ENCODE measurements around the gene POGLUT3. TPM values are rescaled to one million over a fixed set of nuclear protein-coding genes. Genes with fewer than 3 reads are reported as not detected.

POGLUT3 gene
- total RNA-seq: 27.6 TPM

DNA sequence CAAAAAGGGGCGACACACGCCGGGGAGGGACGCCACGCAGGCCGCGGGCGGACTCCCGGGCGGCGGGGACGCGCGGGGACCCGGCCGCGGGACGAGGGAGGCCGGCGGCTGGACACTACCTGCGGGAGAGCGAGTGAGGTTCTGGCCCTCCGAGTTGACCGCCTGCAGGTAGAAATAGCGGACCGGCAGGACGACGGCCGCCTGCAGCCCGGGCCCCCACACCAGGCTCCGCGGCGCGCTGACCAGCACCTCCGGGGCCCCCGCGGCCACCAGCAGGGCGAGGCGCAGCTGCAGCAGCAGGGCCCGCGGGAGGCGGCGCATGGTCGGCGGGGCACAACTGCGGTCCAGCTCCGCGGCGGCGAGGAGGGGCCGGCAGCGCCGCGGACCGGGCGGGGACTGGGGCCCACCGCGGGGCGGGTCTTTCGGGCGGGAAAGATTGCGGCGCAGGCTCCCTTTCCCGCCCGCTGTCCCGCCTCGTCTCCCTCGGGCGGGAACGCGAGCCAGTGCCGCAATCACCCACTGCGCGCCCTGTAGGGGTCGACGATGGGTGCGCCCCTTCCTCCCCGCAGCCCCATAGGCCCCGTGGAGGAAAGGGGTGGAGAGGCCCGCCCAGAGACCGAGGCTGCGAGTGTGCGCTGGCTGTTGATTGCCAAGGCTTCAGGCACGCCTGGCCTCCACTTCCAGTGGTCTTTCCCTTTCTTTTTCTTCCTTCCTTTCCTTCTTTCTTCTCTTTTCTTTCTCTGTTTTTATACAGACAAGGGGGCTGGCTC, at the start of gene POGLUT3:
Gene POGLUT3, minus strand, starts transcription at position 339 of the 770 bp plus-strand sequence. Its CDS starts 18 bp downstream, at position 321.

DNA sequence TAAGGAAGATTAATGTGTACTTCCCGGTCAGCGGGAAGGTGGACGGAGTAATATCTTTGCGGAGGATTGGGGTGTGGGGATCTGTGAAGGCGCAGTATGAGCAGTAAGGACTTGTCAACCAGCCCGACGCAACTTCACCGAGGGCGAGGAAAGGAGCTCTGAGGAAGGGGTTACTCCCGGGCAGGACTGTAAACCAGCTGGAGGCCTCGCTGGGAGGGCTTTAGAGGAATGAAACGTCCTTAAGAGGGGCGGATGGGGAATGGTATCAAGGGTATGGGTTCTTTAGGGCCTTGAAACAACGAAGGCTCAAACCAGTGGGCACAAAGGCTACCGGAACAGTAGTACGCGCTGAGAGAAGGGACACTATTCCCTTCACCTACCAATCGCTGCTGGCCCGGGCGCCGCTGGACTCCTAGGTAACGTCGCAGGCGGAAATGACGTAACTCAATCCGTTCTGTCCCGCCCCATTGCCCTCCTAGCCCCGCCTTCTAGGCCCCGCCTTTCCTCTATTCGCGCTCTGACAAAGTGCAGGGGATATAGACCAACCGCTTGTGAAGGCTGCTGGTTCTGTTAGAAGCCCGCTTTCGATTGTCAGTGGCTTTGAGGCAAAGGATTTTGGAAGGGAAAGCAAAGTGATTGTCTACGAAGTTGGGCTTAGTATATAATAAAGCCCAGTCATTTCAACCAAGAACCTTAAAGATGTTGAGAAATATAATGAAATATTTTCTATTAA, 30.9 kb downstream of the POGLUT3 start, which contains the start of gene C11orf65:
Gene C11orf65, minus strand, starts transcription at position 439 of the 733 bp plus-strand sequence. CDS start 5,970 bp downstream, outside the sequence.

Other genes starting within 250 kb of the POGLUT3 start
- 0.64 TPM for gene C11orf65, start 30.9 kb downstream of the POGLUT3 start, total RNA-seq
- 10.3 TPM for gene EXPH5, start 95.4 kb upstream of the POGLUT3 start, total RNA-seq
- gene DDX10, start 166.7 kb upstream of the POGLUT3 start, total RNA-seq: 48.9 TPM